Heart left ventricle (tissue), 16 donors: ENCODE results near the gene ELAVL3. TPM values are rescaled to one million over a fixed set of nuclear protein-coding genes. Genes with fewer than 3 reads are reported as not detected.

Source experiments
- ATAC-seq, 4 donors: fragments of 200-7000 bp; cut with Tn5 transposase; one replicate each; pipeline ENCODE4 v1.9.1; 2020 to 2022; ENCODE audit warnings: moderate library complexity in 4 of 4, mild to moderate bottlenecking in 3 of 4, moderate number of reproducible peaks in 1 of 4
- DNase-seq, 5 donors: peaks; one replicate each; pipeline ENCODE4 v3.0.0-alpha.2; 2020
- H3K27ac ChIP-seq, 12 donors: fragments of 200-600 bp; sonication (generic) in 4 of 12; one replicate each; pipeline versions ENCODE4 v1.5.0 to v1.8.0; 2016 to 2022; ENCODE audit warnings: mild to moderate bottlenecking in 2 of 12
- H3K27me3 ChIP-seq, 9 donors: fragments of 200-600 bp; sonication (generic) in 2 of 9; one replicate each; pipeline versions ENCODE4 v1.5.1 to v1.8.0; 2016 to 2022; ENCODE audit warnings: mild to moderate bottlenecking in 3 of 9
- H3K36me3 ChIP-seq, 9 donors: fragments of 200-600 bp; sonication (generic) in 2 of 9; one replicate each; pipeline versions ENCODE4 v1.5.0 to v1.8.0; 2018 to 2022; ENCODE audit warnings: mild to moderate bottlenecking in 2 of 9
- H3K4me1 ChIP-seq, 12 donors: fragments of 200-600 bp; sonication (generic) in 4 of 12; one replicate each; pipeline versions ENCODE4 v1.5.0 to v1.8.0; 2016 to 2022; ENCODE audit warnings: mild to moderate bottlenecking in 3 of 12
- H3K4me3 ChIP-seq, 12 donors: fragments of 200-600 bp; sonication (generic) in 4 of 12; one replicate each; pipeline versions ENCODE4 v1.5.0 to v1.8.0; 2017 to 2022; ENCODE audit warnings: mild to moderate bottlenecking in 9 of 12, moderate library complexity in 4 of 12
- H3K9me3 ChIP-seq, 12 donors: fragments of 200-600 bp; sonication (generic) in 4 of 12; one replicate each; pipeline versions ENCODE4 v1.5.0 to v1.8.0; 2016 to 2022; ENCODE audit warnings: mild to moderate bottlenecking in 1 of 12
- POLR2A ChIP-seq, 2 donors: fragments of 450-650 bp; IDR thresholded peaks; one replicate each; pipeline ENCODE4 v1.6.1; 2017; ENCODE audit warnings: antibody characterized with exemption in 2 of 2, mild to moderate bottlenecking in 2 of 2, moderate library complexity in 2 of 2
- WGBS, 4 donors: extraction: QIAGEN DNeasy Blood & Tissue Kit in 2 of 4; methylation state at CpG; one replicate each; pipeline versions ENCODE4 v1.1.5 to v1.1.7; 2013 to 2018; 5-methylcytosine and 5-hydroxymethylcytosine counted together
- intact Hi-C, 10 donors: fragments of 100-400 bp; cut with DNase I; formaldehyde crosslinking; loops; one replicate each; pipeline versions ENCODE4 v1.11.1 to v1.14.2; 2022
- polyA plus RNA-seq, 2 donors: library from polyadenylated mRNA; stranded (reverse); fragments of 200-250 nt; gene quantifications; one replicate each; pipeline ENCODE4 v1.2.3, GENCODE V29; 2013
- total RNA-seq, 9 donors: library from RNA; depleted of rRNA in 2 of 9; stranded (reverse); fragments of >200 nt in 2 of 9; fragmentation: NEBNext Ultra II Directional in 3 of 9; extraction: Animal tissue kit (Norgen Biotek cat#: 25700) in 3 of 9; gene quantifications; one replicate each; pipeline versions ENCODE4 v1.1.0 to v1.2.4, GENCODE V29; 2016 to 2023
- TF ChIP-seq, protein P1 (sequence below), 12 donors: fragments of 200-600 bp; sonication (generic) in 4 of 12; IDR thresholded peaks; one replicate each; pipeline versions ENCODE4 v1.5.0 to v1.8.0; 2018 to 2022; ENCODE audit warnings: antibody characterized with exemption in 12 of 12, mild to moderate bottlenecking in 5 of 12
- donor health status: ischemic (EF 13 %, LVEDD 7.1; RV severe dilation, severe dysfunction).
- donor health status: healthy with polysubstance abuse.
- donor health status: DM: no; HTN: yes; CAD: no.
- donor health status: DM: no; HTN: no; CAD: no.
- donor health status: ischemic (EF 25% LVEDD 6.9; RV normal size, moderate dysfunction).
- donor health status: ischemic (EF 25% LVEDD 5.7; RV mildly dilated, moderate dysfunction).
- donor health status: healthy.
- donor health status: DM: yes; HTN: yes; CAD: no.
- donor health status: ischemic (EF 35%, LVEDD 5.7; RV mildly dilated, moderate dysfunction).
- donor health status: nonischemic (EF 11% LVEDD 7.7; RV severe dilation, severe dysfunction).
- donor health status: DM: yes; HTN: yes; CAD: no.
- donor health status: PGD.
- donor health status: ischemic (EF 29% LVEDD 5.4; RV normal size, mild dysfunction).
- donor health status: nonischemic (EF 23%, LVEDD 6.1; RV moderate dilation, normal function).

Gene ELAVL3
- total and polyA plus RNA-seq, 11 donors: 0.03 to 0.75 (median 0.22) TPM; not detected in 1

DNA sequence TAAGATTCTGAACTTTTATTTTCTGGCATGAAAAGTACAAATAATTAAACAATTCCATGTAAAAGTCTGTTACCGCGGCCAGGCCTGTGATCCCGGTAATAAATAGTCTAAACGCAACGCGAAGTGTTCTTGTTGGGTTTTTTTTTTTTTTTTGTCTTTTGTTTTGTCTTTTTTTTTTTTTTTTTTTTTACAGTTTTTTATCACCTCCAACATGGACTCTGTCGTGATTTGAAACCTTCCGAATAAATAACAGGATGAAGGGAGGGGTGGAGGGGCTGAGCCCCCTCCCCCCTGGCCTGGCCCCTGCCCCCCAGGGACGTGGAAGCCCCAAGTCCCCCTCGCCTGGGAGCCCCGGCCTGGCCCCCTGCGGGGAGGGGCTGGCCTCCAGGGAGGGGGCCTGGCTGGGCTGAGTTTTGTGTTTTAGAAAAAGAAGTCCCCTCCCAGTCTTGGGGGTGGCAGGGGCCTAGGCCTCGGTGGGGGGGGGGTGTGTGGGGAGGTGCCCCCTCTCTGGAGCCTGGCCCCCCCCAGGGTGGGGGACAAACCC, 29.4 kb downstream of the ELAVL3 start:
- WGBS, 4 donors: 30 to 40% (median 39%) methylated on average over 13 of the region's 13 CpGs
- ATAC-seq (no peak), DNase-seq (no peak)
- peak overlapping the region in 4 of 12 donors; percentile 10 to 28 (median 18) for H3K4me3 ChIP-seq
- H3K27me3 ChIP-seq: peaks cover 0 to 9% (median 0%) of the 10 kb centered on the region in 9 donors
- peaks cover 0 to 7% (median 0%) of the 10 kb centered on the region in 12 donors for H3K4me1 ChIP-seq
- TF ChIP-seq, protein P1, sequence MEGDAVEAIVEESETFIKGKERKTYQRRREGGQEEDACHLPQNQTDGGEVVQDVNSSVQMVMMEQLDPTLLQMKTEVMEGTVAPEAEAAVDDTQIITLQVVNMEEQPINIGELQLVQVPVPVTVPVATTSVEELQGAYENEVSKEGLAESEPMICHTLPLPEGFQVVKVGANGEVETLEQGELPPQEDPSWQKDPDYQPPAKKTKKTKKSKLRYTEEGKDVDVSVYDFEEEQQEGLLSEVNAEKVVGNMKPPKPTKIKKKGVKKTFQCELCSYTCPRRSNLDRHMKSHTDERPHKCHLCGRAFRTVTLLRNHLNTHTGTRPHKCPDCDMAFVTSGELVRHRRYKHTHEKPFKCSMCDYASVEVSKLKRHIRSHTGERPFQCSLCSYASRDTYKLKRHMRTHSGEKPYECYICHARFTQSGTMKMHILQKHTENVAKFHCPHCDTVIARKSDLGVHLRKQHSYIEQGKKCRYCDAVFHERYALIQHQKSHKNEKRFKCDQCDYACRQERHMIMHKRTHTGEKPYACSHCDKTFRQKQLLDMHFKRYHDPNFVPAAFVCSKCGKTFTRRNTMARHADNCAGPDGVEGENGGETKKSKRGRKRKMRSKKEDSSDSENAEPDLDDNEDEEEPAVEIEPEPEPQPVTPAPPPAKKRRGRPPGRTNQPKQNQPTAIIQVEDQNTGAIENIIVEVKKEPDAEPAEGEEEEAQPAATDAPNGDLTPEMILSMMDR (IDR thresholded peaks at IDR 0.05): no peak
- no peak for TF ChIP-seq POLR2A (IDR thresholded peaks at IDR 0.05)
- H3K27ac ChIP-seq: peak overlapping the region in 5 of 12 donors; percentile 5 to 50 (median 21)
- intact Hi-C loops: no loop called here
- H3K36me3 ChIP-seq: peaks cover 0 to 46% (median 36%) of the 10 kb centered on the region in 9 donors
- no peaks in the 10 kb centered on the region for H3K9me3 ChIP-seq

DNA sequence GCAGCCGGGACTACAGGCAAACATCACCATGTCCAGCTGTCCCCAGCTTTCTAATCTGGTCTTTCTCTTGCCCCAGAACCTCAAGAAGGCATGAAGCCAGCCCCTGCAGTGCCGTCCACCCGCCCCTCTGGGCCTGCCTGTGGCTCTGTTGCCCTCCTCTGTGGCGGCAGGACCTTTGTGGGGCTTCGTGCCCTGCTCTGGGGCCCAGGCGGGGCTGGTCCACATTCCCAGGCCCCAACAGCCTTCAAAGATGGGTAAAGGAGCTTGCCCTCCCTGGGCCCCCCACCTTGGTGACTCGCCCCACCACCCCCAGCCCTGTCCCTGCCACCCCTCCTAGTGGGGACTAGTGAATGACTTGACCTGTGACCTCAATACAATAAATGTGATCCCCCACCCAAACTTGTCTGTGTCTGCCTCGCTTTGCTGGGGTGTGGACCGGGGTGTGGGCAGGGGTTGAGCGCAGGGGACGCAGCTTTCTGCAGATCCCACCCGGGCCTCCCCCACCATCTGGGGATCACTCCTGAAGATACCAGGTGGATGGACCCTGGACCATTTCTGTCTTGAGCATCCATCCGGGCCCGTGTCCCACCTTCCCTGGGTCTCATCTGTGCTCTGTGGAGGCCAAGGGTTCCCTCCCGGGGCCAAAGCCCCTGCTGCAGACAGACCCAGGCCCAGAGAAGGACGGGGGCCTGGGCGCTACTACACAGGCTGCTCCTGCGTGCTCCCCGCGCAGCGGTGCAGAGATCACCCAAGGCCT, 30.1 kb downstream of the ELAVL3 start:
- WGBS, 4 donors: 87 to 91% (median 89%) methylated on average over 15 to 21 of the region's 21 CpGs
- intact Hi-C loops: no loop called here
- no peak overlapping the region for H3K4me3 ChIP-seq
- TF ChIP-seq, protein P1 (IDR thresholded peaks at IDR 0.05): no peak
- no peak for TF ChIP-seq POLR2A (IDR thresholded peaks at IDR 0.05)
- peak overlapping the region in 1 of 12 donors; percentile 50 for H3K27ac ChIP-seq
- H3K9me3 ChIP-seq: no peaks in the 10 kb centered on the region
- ATAC-seq: no peak
- no peak for DNase-seq
- H3K36me3 ChIP-seq: peaks cover 0 to 52% (median 40%) of the 10 kb centered on the region in 9 donors
- H3K4me1 ChIP-seq: peaks cover 0 to 7% (median 0%) of the 10 kb centered on the region in 12 donors
- H3K27me3 ChIP-seq: peaks cover 0 to 9% (median 0%) of the 10 kb centered on the region in 9 donors

DNA sequence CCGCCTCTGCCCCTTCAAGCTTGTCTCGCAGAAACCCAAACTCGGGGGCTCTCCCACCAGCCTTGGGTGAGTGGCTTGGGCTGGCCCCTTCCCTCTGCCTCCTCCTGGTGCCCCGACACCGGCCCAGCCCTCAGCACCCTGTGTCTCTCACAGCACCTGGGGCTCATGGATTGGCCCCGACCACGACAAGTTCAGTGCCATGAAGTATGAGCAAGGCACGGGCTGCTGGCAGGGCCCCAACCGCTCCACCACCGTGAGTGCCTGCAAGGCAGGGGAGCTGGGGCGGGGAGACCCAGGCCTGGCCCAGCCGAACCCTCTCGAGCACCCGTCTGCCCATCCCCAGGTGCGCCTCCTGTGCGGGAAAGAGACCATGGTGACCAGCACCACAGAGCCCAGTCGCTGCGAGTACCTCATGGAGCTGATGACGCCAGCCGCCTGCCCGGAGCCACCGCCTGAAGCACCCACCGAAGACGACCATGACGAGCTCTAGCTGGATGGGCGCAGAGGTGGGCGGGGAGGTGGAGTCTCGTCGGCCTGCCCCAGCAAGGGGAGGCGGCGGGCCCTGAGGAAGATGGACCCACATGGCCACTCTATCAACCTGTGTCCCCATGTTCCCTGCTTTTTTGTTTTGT, 31.8 kb downstream of the ELAVL3 start:
- TF ChIP-seq POLR2A (IDR thresholded peaks at IDR 0.05): no peak
- TF ChIP-seq, protein P1 (IDR thresholded peaks at IDR 0.05): no peak

More for the DNA sequence above, 31.8 kb downstream of the ELAVL3 start:
- intact Hi-C loops: loop anchor here in 6 of 10 donors (5.0 to 10.0 kb wide), 4 partner anchors 64 to 157 kb away; partner anchors contain the start of genes TSPAN16 (in 3 of the 6) and EPOR (in 2 of the 6)
- whole genome bisulfite sequencing, 4 donors: 93 to 96% (median 96%) methylated on average over 25 to 31 of the region's 31 CpGs
- Histone ChIP-seq H3K27me3 (peaks cover 0 to 9% (median 0%) of the 10 kb centered on the region in 9 donors), H3K9me3 (no peaks in the 10 kb centered on the region), H3K27ac (no peak overlapping the region), H3K4me1 (peaks cover 0 to 7% (median 0%) of the 10 kb centered on the region in 12 donors), H3K4me3 (no peak overlapping the region), H3K36me3 (peaks cover 0 to 70% (median 57%) of the 10 kb centered on the region in 9 donors)
- no peak for ATAC-seq
- DNase-seq: no peak
